Measurements from ENCODE around the gene LMCD1. TPM values are rescaled to one million over a fixed set of nuclear protein-coding genes. Genes with fewer than 3 reads are reported as not detected.

Gene LMCD1
- total and polyA plus RNA-seq, 8 donors, result 67.0 to 86.4 (median 79.6) TPM

- ATAC-seq, result no peak
- no peaks in the 10 kb centered on the region for H3K27me3 ChIP-seq
- H3K4me3 ChIP-seq, result no peak overlapping the region
- H3K4me1 ChIP-seq, result peaks cover 0 to 3% of the 10 kb centered on the region in 2 donors
- no peak for TF ChIP-seq CTCF (IDR thresholded peaks at IDR 0.05)
- H3K9me3 ChIP-seq, result no peaks in the 10 kb centered on the region
- intact Hi-C loops (cut with DNase I), result no loop called here
- peaks cover 0 to 55% of the 10 kb centered on the region in 2 donors for H3K36me3 ChIP-seq
- H3K27ac ChIP-seq, result peak overlapping the region in 1 of 2 donors; percentile 2
- no peak for DNase-seq
These were observed 49.0 kb downstream of the LMCD1 start for GRCh38 chr3:8550611-8551010.

- TF ChIP-seq CTCF (IDR thresholded peaks at IDR 0.05), result no peak
- Histone ChIP-seq H3K4me1 (peaks cover 0 to 7% of the 10 kb centered on the region in 2 donors), H3K27me3 (no peaks in the 10 kb centered on the region), H3K36me3 (peaks cover 0 to 53% of the 10 kb centered on the region in 2 donors), H3K27ac (peak overlapping the region in 1 of 2 donors; percentile 23), H3K4me3 (no peak overlapping the region), H3K9me3 (no peaks in the 10 kb centered on the region)
- DNase-seq (no peak), ATAC-seq (no peak)
- intact Hi-C loops (cut with DNase I), result no loop called here
These were observed 50.7 kb downstream of the LMCD1 start for GRCh38 chr3:8552223-8552762.

- DNase-seq (no peak), ATAC-seq (no peak)
- intact Hi-C loops (cut with DNase I), result no loop called here
- Histone ChIP-seq H3K4me3 (no peak overlapping the region), H3K27ac (peak overlapping the region in 1 of 2 donors; percentile 8), H3K9me3 (no peaks in the 10 kb centered on the region), H3K4me1 (peaks cover 0 to 7% of the 10 kb centered on the region in 2 donors), H3K27me3 (no peaks in the 10 kb centered on the region), H3K36me3 (peaks cover 0 to 45% of the 10 kb centered on the region in 2 donors)
- TF ChIP-seq CTCF (IDR thresholded peaks at IDR 0.05), result no peak
These were observed 51.8 kb downstream of the LMCD1 start for GRCh38 chr3:8553405-8553804.

DNA sequence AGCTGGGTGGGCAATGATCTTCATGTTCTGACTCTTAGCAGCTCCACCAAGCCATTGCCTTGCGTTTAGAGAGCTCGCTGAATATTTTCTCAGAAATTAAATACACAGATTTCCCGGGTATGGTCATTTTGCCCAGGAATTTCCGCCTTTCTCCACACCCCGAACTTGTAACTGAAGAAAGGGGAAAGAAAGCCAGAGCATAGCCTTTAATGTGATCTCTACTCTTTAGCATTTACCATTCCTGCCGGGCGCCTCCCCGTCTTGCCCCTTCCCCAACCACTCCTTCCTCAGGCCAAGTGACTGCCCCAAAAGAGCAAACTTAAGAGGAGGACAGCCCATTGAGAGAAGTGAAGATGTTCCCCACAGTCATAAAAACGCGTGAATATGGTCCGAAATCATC, 53.1 kb downstream of the LMCD1 start:
- ATAC-seq (no peak), DNase-seq (no peak)
- no peak for TF ChIP-seq CTCF (IDR thresholded peaks at IDR 0.05)
- H3K4me1 ChIP-seq, result peaks cover 0 to 7% of the 10 kb centered on the region in 2 donors
- H3K9me3 ChIP-seq, result no peaks in the 10 kb centered on the region
- peaks cover 0 to 32% of the 10 kb centered on the region in 2 donors for H3K36me3 ChIP-seq
- intact Hi-C loops (cut with DNase I), result no loop called here
- H3K27me3 ChIP-seq, result no peaks in the 10 kb centered on the region
- peak overlapping the region; percentile 45 to 70 for H3K27ac ChIP-seq
- no peak overlapping the region for H3K4me3 ChIP-seq

DNA sequence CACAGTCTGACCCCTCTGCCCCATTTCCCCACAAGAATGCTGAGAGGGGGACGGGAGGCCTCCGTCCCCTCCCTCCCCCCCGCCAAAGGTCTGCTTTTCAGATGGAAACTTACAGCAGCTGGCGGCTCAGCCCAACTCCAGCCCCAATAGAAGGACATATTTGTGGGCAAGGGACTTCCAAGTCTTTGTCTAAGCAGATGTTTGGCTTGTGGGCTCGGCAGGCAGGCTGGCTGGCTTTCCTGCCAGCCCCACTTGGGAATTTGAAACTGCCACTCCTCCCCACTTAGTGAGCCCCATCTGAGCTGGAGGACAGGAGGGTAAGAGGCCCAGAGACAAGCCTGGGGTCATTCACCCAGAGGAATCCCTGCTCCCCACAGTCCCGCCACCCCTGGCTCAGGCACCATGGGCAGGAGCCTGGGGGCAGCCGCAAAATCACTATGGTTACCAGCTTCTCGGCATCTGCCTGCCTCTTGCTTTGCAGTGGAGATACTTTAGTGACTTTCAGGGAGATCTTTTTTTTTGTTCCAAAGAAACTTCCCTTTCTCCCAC, 53.6 kb downstream of the LMCD1 start:
- DNase-seq (peak in 3 of 4 donors; percentile 33 to 58 (median 43)), ATAC-seq (peak; percentile 42)
- Histone ChIP-seq H3K4me1 (peaks cover 0 to 7% of the 10 kb centered on the region in 2 donors), H3K27me3 (no peaks in the 10 kb centered on the region), H3K4me3 (no peak overlapping the region), H3K27ac (peak overlapping the region; percentile 45 to 70), H3K9me3 (no peaks in the 10 kb centered on the region), H3K36me3 (peaks cover 0 to 27% of the 10 kb centered on the region in 2 donors)
- TF ChIP-seq CTCF (IDR thresholded peaks at IDR 0.05), result no peak
- intact Hi-C loops (cut with DNase I), result no loop called here
